DND-41 (cell line): ENCODE data around the gene MBTPS1.
A peak's percentile ranks its signal among the peaks of the same experiment; 100 is the strongest.
"Not testable (repeated sequence)": the region's sequence is repeated elsewhere in the genome, so short reads cannot be mapped to it uniquely, and the experiment has no call there.

Experiments used
- ATAC-seq: fragments of 200-7000 bp; cut with Tn5 transposase; 3 replicates; pipeline ENCODE4 v1.9.1; 2021; ENCODE audit warnings: low read depth; ENCODE audit not compliant: insufficient read depth
- DNase-seq: peaks from one replicate; pipeline ENCODE4 v3.0.0-alpha.2; 2020
- H2AFZ ChIP-seq: 2 replicates; pipeline ENCODE4 v1.6.0; 2012; ENCODE audit warnings: low read depth, low read length
- H3K27ac ChIP-seq: 2 replicates; pipeline ENCODE4 v1.5.1; 2012; ENCODE audit warnings: low read length, inconsistent platforms
- H3K27me3 ChIP-seq: fragments of 200-600 bp; sonication (generic); 2 replicates; pipeline ENCODE4 v1.6.0; 2012; ENCODE audit warnings: low read length, mild to moderate bottlenecking, inconsistent platforms; ENCODE audit not compliant: insufficient read depth, poor library complexity
- H3K36me3 ChIP-seq: 2 replicates; pipeline ENCODE4 v1.5.1; 2012; ENCODE audit warnings: low read length, inconsistent platforms; ENCODE audit not compliant: insufficient read depth
- H3K4me1 ChIP-seq: 2 replicates; pipeline ENCODE4 v1.5.1; 2012; ENCODE audit warnings: mild to moderate bottlenecking, low read length; ENCODE audit not compliant: insufficient read depth
- H3K4me2 ChIP-seq: 2 replicates; pipeline ENCODE4 v1.6.0; 2012; ENCODE audit warnings: mild to moderate bottlenecking, moderate library complexity, low read length, inconsistent platforms; ENCODE audit not compliant: insufficient read depth
- H3K4me3 ChIP-seq, 2 experiments: fragments of 200-600 bp in 1 of 2; shearing (Covaris generic) in 1 of 2; 2 replicates each; pipeline ENCODE4 v1.5.1; 2012 to 2016; ENCODE audit warnings: inconsistent platforms in 2 of 2, low read length in 2 of 2, mild to moderate bottlenecking in 2 of 2, low read depth in 1 of 2, moderate library complexity in 1 of 2
- H3K79me2 ChIP-seq: 2 replicates; pipeline ENCODE4 v1.6.0; 2012; ENCODE audit warnings: low read length, inconsistent platforms; ENCODE audit not compliant: insufficient read depth
- H3K9ac ChIP-seq: 2 replicates; pipeline ENCODE4 v1.6.0; 2012; ENCODE audit warnings: low read depth, mild to moderate bottlenecking, inconsistent platforms, low read length, moderate library complexity
- H3K9me3 ChIP-seq: 2 replicates; pipeline ENCODE4 v1.5.1; 2012; ENCODE audit warnings: low read length, moderate library complexity, mild to moderate bottlenecking, inconsistent platforms; ENCODE audit not compliant: insufficient read depth, severe bottlenecking
- H4K20me1 ChIP-seq: 2 replicates; pipeline ENCODE4 v1.6.0; 2012; ENCODE audit warnings: low read length; ENCODE audit not compliant: insufficient read depth
- CTCF ChIP-seq: IDR thresholded peaks from 2 replicates; pipeline ENCODE4 v1.5.1; 2012; ENCODE audit warnings: borderline replicate concordance, low read length, moderate library complexity, mild to moderate bottlenecking; ENCODE audit not compliant: poor library complexity, severe bottlenecking; ENCODE audit errors: extremely low read depth
- EZH2 ChIP-seq: IDR thresholded peaks from 3 replicates; pipeline ENCODE4 v1.6.1; 2012; ENCODE audit warnings: borderline replicate concordance, low read depth, mild to moderate bottlenecking, moderate library complexity, low read length, inconsistent platforms; ENCODE audit not compliant: severe bottlenecking

The MBTPS1 gene

GRCh38 chr16:84115919-84116719 lies 623 bp downstream of the MBTPS1 start:
- Histone ChIP-seq H3K4me3 (peak overlapping the region; percentile 74 to 85), H2AFZ (peak overlapping the region; percentile 77), H3K4me1 (peaks cover 36% of the 10 kb centered on the region), H4K20me1 (peaks cover 27% of the 10 kb centered on the region), H3K27ac (peak overlapping the region; percentile 87), H3K79me2 (peaks cover 66% of the 10 kb centered on the region), H3K4me2 (peak overlapping the region; percentile 73), H3K36me3 (peaks cover 15% of the 10 kb centered on the region), H3K27me3 (no peaks in the 10 kb centered on the region), H3K9ac (peak overlapping the region; percentile 91), H3K9me3 (no peaks in the 10 kb centered on the region)
- TF ChIP-seq EZH2 (no peak), CTCF (peak; percentile 38)
- DNase-seq (peak; percentile 54), ATAC-seq (peak; percentile 47)

GRCh38 chr16:84111949-84112348 lies 4.8 kb downstream of the MBTPS1 start:
- not testable (repeated sequence) for H3K27ac ChIP-seq, H3K4me3 ChIP-seq

GRCh38 chr16:84111525-84111924 lies 5.2 kb downstream of the MBTPS1 start:
- no peak overlapping the region for H3K9ac ChIP-seq
- peaks cover 71% of the 10 kb centered on the region for H4K20me1 ChIP-seq
- TF ChIP-seq EZH2, result no peak
- TF ChIP-seq CTCF, result no peak

More at GRCh38 chr16:84111949-84112348, 4.8 kb downstream of the MBTPS1 start:
- not testable (repeated sequence) for H3K9me3 ChIP-seq, DNase-seq, ATAC-seq, H3K4me2 ChIP-seq, H3K9ac ChIP-seq, H3K27me3 ChIP-seq, H2AFZ ChIP-seq
- peaks cover 67% of the 10 kb centered on the region for H4K20me1 ChIP-seq
- peaks cover 98% of the 10 kb centered on the region for H3K79me2 ChIP-seq
- peaks cover 31% of the 10 kb centered on the region for H3K4me1 ChIP-seq
- peaks cover 41% of the 10 kb centered on the region for H3K36me3 ChIP-seq

GRCh38 chr16:84110527-84110926 lies 6.2 kb downstream of the MBTPS1 start:
- no peaks in the 10 kb centered on the region for H3K9me3 ChIP-seq
- no peak overlapping the region for H3K9ac ChIP-seq
- peaks cover 48% of the 10 kb centered on the region for H3K36me3 ChIP-seq
- ATAC-seq (no peak), DNase-seq (no peak)
- no peaks in the 10 kb centered on the region for H3K27me3 ChIP-seq
- no peak overlapping the region for H2AFZ ChIP-seq
- peaks cover 29% of the 10 kb centered on the region for H3K4me1 ChIP-seq
- peaks cover 100% of the 10 kb centered on the region for H3K79me2 ChIP-seq
- no peak overlapping the region for H3K4me2 ChIP-seq
- no peak overlapping the region for H3K4me3 ChIP-seq
- TF ChIP-seq CTCF (no peak), EZH2 (no peak)
- H3K27ac ChIP-seq, result 0 out of 2 replicates have a peak overlapping the region, but pooled peaks have one; percentile 36
- peaks cover 77% of the 10 kb centered on the region for H4K20me1 ChIP-seq

More at GRCh38 chr16:84111525-84111924, 5.2 kb downstream of the MBTPS1 start:
- Histone ChIP-seq H3K9me3 (no peaks in the 10 kb centered on the region), H3K79me2 (peaks cover 100% of the 10 kb centered on the region), H3K27me3 (no peaks in the 10 kb centered on the region), H3K36me3 (peaks cover 45% of the 10 kb centered on the region), H2AFZ (no peak overlapping the region), H3K4me1 (peaks cover 31% of the 10 kb centered on the region), H3K4me2 (no peak overlapping the region), H3K27ac (no peak overlapping the region), H3K4me3 (no peak overlapping the region)
- ATAC-seq (no peak), DNase-seq (no peak)
